HG03354 (cell line): Measurements from ENCODE around the gene PTGFR.

Source experiments
- ATAC-seq: cut with Tn5 transposase; IDR thresholded peaks from one replicate; pipeline ENCODE4 v1.9.1; 2021; ENCODE audit warnings: mild to moderate bottlenecking; ENCODE audit not compliant: unreplicated experiment, poor library complexity, severe bottlenecking

Gene PTGFR, protein sequence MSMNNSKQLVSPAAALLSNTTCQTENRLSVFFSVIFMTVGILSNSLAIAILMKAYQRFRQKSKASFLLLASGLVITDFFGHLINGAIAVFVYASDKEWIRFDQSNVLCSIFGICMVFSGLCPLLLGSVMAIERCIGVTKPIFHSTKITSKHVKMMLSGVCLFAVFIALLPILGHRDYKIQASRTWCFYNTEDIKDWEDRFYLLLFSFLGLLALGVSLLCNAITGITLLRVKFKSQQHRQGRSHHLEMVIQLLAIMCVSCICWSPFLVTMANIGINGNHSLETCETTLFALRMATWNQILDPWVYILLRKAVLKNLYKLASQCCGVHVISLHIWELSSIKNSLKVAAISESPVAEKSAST

DNA sequence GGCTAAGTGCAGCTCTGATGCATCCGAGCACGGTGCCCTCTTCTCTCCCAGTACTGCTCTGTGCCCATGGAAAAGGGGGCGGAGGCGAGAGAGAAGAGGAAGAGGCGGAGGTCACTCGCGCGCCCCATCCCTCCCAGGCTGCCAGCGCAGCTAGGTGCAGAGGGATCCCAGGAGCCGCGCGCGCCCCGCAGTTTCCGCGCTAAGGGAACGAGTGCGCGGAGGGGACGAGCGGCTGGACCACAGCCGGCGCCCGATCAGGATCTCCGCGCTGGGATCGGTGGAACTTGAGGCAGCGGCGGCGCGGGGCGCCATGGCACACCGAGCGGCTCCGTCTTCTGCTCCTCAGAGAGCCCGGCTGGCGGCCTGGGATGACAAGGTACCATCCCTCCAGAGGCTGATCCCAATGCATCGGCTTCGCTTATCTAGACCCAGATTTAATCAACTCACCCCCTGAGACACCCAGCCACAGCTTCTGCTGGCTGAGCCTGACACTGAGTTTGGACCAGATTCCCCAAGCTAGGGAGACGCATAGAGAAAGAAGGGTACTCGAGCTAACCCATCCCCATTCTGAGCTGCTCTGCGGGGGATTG is at the start of gene PTGFR:
Gene PTGFR (plus strand): TSS at position 114 of the 590 bp plus-strand sequence. CDS start 1,770 bp downstream, outside the sequence.
- no peak for ATAC-seq

DNA sequence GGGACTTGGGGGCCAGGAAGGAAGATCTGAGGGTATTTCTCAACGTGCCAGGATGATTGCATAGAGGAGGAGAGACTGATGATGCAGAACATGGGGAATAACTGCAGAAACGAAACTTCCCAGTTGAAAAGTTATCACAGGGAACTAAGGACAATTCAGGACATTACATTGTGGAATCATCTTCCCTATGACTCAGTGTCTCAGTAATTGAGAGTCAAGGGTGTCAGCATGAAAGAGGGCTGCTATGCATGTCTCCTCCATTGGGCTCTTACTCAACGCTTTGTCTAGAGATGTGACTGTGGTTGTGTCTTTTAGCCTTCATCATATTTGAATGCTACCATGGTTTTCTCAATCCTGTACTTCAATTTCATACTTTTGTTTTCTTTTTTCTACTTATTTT is 48.9 kb upstream of the PTGFR start:
- no peak for ATAC-seq

DNA sequence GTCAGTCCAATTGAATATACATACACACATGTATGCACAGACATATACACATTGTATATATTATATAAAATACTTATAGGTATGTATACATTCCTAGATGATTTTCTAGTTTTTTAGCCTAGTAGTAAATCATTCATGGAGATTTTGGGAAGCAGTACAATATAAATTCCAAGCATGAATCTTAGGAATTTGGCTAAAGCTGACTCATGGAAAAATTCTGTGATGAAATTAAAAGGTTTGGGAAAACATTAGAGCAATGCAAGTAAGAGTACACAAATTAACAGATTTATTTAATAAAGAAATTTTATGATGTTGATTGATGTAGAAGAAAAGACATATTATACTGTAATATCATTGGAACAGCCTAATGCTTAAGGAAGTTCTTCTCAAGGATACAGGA is 43.7 kb upstream of the PTGFR start:
- no peak for ATAC-seq

DNA sequence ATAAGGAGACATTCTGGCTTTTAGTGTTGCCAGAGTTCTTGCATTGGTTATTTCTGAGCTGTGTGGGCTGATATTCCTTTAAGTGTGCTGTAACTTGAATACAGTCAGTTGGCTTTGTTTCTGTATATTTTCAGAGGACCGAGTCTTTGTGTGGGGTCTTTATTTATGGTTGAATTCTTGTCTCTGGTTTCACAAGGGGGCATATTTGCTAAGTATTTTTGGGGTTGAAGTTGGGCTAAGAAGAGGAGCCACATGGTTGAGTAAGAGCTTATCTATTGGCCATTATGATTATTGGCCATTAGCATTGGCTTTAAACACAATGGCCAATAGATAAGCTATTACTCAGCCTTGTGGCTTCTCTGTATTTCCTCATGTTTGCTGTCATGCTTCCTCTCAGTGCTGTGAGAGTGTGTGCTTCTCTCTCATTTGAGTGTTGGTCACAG is 26.3 kb upstream of the PTGFR start:
- no peak for ATAC-seq

DNA sequence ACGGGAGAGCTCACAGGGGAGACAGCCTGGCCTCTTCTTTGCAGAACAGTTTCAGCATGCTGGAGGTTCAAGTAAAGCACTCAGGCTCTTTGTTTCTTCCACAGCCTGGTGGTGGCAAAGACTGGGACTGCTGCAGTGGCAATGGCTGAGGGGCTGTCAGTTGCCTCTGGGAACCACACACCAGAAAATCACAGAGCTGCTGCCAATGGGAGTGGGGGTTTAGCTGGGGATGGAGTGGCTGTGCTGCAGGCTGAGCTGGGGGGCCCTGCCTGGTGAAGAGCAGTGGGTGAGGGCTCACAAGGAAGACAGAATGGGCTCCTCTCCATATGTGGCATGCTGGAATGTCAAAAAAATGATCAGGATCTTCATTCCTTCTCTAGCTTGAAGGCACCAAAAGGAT is 25.6 kb upstream of the PTGFR start:
- no peak for ATAC-seq

DNA sequence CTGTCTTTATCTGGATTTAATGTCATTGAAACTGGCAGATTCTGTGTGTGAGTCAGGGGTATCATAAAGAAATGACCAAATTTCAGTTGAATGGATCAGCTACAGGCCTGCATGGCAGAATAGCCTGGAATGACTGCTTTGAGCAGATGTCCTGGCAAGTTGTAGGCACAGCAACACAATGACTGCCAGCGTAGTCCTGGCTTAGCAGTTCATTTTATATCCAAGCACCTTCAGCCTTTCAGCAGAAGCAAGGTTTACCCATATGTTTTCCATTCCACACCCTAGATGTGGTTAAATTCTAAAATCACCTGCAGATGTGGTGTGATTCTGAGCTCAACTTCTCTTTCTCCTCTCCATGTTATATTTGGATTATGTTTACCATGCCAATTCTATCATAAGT is 22.3 kb upstream of the PTGFR start:
- no peak for ATAC-seq

DNA sequence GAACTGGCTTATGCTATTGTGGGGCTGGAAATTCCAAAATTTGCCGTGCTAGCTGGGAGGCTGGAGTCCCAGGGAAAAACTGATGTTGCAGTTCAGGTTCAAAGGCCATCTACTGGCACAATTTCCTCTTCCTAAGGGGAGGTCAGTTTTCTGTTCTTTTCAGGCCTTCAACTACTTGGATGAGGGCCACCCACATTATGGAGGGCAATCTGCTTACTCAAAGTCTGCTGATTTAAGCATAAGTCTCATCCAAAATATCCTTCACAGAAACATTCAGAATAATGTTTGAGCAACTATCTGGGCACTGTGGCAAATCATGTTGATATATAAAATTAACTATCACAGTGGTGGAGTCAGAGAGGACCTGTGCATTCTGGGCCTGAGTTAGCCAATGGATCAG is 21.2 kb upstream of the PTGFR start:
- no peak for ATAC-seq

DNA sequence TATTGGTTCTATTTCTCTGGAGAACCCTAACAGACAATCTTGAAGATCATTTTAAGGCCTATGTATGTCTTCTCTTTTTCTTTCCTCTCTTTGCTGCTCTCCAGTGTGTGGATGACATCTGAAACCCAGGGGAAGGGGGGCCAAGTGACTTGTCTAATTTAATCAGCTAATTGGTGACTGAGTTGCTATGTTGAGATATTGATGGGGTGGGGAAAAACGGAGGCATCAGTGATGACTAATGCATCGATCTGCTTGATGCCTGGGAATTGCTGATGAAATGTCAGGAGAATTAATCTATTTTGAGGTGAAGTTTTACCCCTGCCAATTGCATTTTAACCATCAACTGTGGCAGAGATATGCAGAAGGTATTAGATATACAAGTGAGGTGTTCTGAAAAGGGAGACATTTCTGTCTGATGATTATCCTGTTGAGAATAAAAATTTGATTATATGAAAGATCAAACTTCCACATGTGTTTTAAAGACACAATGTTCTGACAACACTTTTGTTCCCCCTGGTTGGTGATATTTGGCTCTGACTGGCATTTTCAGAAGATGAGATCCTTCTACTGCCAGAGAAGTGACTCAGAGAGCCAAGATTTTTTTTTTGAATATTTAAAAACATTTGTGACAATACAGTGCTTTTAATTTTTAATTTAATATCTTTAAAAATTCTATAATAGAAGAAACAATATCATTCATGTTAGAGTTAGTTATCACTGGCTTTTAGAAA is 18.7 kb upstream of the PTGFR start:
- ATAC-seq: no peak

DNA sequence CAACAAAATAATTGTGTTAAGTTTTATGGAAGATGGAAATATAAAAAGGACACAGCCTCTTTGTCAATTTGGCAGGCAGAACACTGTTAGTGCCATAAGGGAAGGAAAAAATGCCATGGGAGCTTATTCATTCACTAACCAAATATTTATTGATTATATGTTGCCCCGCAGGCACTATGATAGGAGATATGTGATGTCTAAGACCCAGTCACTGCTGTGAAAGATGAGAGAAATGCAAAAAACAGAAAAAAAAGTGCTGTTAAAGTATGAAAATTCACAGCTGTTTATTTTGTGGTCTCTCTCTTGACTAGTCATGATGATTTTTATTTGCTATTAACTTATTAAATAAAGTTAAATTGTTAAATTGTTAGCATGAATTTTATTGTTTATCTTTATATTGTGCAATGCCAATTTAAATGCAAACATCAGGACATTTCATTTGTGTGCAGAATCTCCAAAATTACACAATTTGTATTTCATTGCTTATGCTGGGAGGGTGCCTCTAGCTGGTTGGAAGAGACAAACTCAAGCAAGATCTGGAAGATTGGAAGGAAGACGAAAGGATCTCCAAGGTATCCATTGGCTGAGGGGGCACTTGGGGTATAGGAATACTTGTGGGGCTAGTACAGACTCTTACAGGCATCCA is 17.8 kb upstream of the PTGFR start:
- no peak for ATAC-seq

DNA sequence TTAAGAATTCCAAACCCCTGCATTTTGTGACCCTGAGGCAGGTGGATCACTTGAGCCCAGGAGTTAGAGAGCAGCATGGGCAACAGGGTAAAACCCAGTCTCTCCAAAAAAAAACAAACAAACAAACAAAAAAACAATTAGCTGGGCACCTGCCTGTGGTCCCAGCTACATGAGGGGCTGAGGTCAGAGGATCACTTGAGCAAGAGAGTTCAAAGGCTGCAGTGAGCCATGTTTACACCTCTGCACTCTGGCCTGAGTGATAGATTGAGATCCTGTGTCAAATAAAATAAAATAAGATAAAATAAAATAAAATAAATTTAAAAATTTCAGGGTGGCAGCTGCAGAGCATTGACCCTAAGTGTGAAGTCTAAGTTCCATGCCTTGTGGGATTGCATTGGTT is 16.7 kb upstream of the PTGFR start:
- no peak for ATAC-seq

DNA sequence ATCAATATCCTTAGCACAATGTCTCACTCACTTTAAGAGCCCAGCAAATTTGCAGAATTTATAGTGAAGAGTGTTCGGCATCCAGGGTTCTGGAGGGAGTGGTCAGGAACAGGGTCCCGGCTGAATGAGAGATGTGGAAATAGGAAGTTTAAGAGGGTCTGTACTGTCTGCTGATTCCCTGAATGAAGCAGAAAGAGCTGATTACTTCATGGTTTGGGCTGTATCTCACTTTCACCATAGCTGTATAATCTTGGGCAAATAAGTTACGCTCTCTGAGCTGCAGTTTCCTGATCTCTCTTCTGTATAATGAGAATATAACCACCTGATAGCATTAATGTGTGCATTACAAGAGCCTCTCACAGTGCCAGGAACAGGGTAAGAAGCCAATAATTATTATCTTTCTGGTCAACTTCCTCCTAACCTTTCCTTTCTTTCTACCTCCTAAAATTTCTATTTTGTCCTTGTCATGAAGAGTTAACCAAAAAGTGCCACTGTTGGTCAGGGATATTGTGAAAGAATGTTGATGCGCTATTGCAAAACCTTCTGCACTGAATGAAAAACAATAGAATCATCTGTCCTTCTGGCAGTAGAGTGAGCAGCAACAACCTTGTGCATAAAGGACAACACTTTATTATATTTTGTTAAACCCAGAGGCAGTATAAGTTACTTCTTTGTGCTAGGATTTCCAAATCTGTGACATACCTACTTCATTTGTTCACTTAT is 14.7 kb upstream of the PTGFR start:
- no peak for ATAC-seq

DNA sequence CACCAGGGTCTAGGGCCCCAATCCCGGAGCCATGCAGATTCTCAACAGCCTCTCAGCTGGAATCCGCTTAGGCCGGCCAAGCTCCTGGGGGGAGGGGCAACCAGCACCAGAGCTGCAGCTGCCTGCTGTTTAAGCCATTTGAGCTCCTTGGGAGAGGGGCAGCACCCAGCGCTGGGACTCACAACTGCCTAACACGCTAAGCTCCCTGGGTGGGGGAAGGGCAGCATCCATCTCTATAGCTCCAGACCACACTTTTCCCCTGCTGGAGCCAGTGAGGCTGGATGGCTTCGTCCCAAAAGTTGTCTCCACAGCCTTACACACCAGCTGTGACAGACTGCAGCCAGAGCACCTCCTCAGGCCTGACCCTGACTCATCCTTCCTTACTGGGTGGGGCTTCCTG is 6.9 kb upstream of the PTGFR start:
- ATAC-seq: no peak

DNA sequence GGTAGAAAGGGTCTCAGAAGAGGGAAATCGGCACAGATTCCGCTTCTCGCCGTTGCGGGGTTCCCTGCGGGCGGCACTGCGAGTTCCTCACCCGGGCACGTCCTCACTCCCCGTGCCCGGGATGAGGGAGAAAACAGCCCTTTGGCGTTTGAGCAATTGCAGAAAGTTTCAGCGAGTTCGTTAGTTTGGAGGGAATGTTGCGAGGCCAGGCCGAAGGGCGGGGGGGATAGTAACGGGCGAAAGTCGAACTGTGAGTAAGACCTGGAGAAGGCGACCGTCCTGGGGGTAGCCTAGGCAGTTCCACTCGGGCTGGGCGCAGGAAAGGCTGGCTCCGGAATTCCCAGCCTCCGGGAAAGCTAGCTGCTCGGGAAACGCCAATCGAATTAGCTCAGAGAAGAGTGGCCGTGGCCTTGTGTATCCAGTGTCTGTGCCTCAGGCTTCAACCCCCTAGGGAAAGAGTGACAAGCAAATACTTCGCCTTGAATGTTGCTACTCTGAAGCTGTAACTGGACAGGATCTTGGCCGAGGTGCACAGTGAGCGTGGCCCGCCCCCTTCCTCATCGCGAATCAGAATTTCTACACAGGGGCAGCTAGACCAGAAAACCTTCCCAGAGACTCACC is 787 bp downstream of the PTGFR start:
- ATAC-seq: no peak

DNA sequence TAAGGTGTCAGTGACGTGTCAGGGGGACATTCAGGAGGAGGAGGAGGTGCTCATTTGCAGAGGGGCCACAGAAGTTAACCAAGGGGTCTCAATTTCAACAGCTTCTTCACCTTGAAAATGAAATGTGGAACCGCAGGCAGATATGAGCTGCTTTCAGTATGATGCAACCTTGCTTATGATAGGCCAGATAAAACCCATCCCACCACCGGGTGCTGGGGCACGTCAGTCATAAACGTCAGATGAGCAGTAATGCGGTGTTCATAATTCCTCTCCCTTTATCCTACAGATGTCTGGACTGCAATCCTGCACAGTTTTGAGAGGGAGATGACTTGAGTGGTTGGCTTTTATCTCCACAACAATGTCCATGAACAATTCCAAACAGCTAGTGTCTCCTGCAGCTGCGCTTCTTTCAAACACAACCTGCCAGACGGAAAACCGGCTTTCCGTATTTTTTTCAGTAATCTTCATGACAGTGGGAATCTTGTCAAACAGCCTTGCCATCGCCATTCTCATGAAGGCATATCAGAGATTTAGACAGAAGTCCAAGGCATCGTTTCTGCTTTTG is 1.7 kb downstream of the PTGFR start:
- no peak for ATAC-seq

DNA sequence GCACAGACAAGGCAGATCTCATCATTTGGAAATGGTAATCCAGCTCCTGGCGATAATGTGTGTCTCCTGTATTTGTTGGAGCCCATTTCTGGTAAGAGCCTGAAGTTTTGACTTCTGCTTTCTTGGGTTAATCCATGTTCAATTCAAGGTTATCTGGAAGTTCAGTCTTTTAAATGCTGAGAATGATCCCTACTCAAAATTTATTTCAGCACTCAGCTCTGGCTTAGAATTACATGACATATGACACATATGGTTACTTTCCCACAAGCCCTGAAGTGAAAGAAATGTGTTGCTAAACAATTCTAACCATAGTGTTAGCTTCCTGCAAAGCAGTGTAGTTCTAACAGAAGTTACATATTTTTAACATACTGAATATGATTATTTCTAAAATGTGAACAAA is 2.7 kb downstream of the PTGFR start:
- ATAC-seq: no peak

DNA sequence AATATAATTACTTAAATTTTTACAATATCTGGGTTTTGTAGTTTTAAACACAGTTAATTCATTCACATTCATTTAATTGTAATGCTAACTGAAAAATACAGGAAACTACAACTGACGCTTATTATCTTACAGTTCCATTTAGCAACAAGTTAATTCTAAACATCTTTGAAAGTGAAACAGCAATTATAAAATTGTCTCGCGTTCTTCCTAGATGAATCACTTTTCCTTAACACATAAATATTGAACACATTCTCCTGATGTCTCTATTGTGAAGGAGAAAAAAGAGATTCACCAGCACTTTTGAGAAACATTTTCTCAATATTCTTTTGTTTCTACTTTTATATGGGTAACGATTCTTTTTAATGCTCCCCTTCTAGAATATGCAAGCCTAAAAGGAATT is 6.4 kb downstream of the PTGFR start:
- no peak for ATAC-seq

DNA sequence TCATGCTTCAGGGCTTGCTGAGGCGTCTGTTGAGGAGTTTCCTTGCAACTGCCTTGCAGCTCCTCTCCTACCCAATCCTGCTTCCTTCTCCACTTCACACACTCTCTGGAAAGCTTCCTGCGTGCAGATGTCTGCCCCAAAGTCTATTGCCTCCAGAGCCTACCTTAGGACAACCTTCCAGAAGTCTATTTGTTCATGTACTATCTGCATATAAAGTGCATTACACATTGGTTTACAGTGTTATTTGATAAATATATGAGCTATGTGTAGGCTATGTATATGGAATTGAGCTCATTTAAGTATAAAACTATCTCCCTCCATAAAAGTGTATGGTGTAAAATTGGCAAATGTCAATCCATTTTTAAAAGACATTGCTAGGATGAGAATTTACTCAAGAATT is 9.8 kb downstream of the PTGFR start:
- ATAC-seq: no peak

DNA sequence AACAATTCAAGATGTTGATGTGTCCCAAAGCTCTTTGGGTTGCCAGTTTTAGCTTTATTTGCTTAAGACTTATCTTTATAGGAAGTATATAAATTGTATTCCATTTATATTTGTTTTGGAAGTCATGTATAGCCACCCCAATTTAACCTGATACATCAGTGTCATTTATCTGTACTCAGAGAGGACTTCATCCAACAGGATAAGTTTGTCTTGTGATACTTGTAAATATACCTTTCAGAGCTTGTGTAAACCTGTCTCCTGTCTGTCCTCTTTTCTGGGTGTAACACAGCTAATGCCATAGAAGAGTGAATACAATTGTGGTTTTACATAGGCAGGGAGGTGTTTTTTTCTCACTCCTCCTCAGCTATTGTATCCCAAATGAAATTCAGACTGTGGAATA is 10.4 kb downstream of the PTGFR start:
- no peak for ATAC-seq

DNA sequence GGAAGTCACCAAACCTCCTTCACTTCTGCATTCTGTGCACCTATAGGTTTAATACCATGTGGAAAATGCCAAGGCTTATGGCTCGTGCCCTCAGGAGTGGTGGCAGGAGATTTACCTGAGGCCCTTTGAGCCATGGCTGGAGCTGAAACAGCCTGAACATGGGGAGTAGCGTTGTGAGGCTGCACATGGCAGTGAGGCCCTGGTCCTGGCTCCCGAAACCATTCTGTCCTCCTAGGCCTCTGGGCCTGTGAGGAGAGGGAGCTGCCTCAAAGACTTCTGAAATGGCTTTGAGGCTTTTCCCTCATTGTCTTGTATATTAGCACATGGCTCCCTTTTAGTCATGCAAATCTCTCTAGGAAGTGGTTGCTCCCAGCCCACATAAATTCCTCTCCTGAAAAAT is 20.6 kb downstream of the PTGFR start:
- ATAC-seq: no peak
